GM12878 (cell line): ENCODE measurements around the gene FGFR2. TPM values are rescaled to one million over a fixed set of nuclear protein-coding genes. Genes with fewer than 3 reads are reported as not detected.

Experiments used
- ATAC-seq: fragments of 200-7000 bp; cut with Tn5 transposase; 3 replicates; pipeline ENCODE4 v1.9.1; 2020; ENCODE audit warnings: mild to moderate bottlenecking, moderate library complexity
- BruUV-seq: library from RNA; stranded (reverse); fragments of 400-500 nt; replicated peaks from 2 replicates; lab custom pipeline; 2021; lab: Mats Ljungman, UMichigan
- CTCF ChIA-PET: fragments of 300-600 bp; sonication (Branson Sonifier 250); formaldehyde crosslinking; extraction: SDS; loops from one replicate; lab custom pipeline; 2021; ENCODE audit warnings: inconsistent platforms; lab: Yijun Ruan, JAX
- POLR2A ChIA-PET: fragments of 350-600 bp; formaldehyde crosslinking; extraction: SDS; loops from one replicate; lab custom pipeline; 2021; ENCODE audit warnings: inconsistent platforms; lab: Charles Lee
- RAD21 ChIA-PET: fragments of 300-600 bp; sonication (Branson Sonifier 250); formaldehyde crosslinking; loops from one replicate; lab custom pipeline; 2023; ENCODE audit warnings: antibody characterized with exemption; ENCODE audit not compliant: unreplicated experiment; lab: Charles Lee
- SMC1A ChIA-PET: fragments of 300-600 bp; sonication (Branson Sonifier 250); formaldehyde crosslinking; loops from one replicate; lab custom pipeline; 2023; ENCODE audit not compliant: unreplicated experiment, uncharacterized antibody; lab: Charles Lee
- DNase-seq: peaks from one replicate; pipeline ENCODE4 v3.0.0-alpha.2; 2011; ENCODE audit warnings: low read depth, low spot score
- FAIRE-seq: peaks from 3 replicates; lab custom pipeline; 2011; peaks lifted over from hg19 to GRCh38; lab: Jason Lieb, UNC
- H2AFZ ChIP-seq: 2 replicates; pipeline ENCODE4 v1.6.0; 2011; ENCODE audit warnings: low read depth, low read length, control low read depth; ENCODE audit not compliant: control insufficient read depth
- H3K27ac ChIP-seq: 2 replicates; pipeline ENCODE4 v1.5.1; 2011; ENCODE audit warnings: control low read depth; ENCODE audit not compliant: control insufficient read depth, insufficient read depth
- H3K27me3 ChIP-seq, 2 experiments: replicated peaks in 1 of 2; 2 replicates each; pipeline versions ENCODE4 v1.6.0 to v1.6.1; 2011; ENCODE audit warnings: low read length in 1 of 2; ENCODE audit not compliant: control insufficient read depth in 2 of 2, insufficient read depth in 2 of 2
- H3K36me3 ChIP-seq, 2 experiments: 2 replicates each; pipeline ENCODE4 v1.5.1; 2011; ENCODE audit warnings: low read length in 1 of 2; ENCODE audit not compliant: control insufficient read depth in 2 of 2, insufficient read depth in 2 of 2
- H3K4me1 ChIP-seq: 2 replicates; pipeline ENCODE4 v1.6.1; 2011; ENCODE audit warnings: mild to moderate bottlenecking, low read length, moderate library complexity, mixed read lengths; ENCODE audit not compliant: control insufficient read depth, insufficient read depth
- H3K4me2 ChIP-seq: 2 replicates; pipeline ENCODE4 v1.6.0; 2011; ENCODE audit warnings: control low read depth; ENCODE audit not compliant: control insufficient read depth, insufficient read depth
- H3K4me3 ChIP-seq: fragments of 200-600 bp; sonication (generic); 2 replicates; pipeline ENCODE4 v1.5.1; 2016
- H3K79me2 ChIP-seq: 2 replicates; pipeline ENCODE4 v1.6.0; 2011; ENCODE audit warnings: low read length; ENCODE audit not compliant: control insufficient read depth, insufficient read depth
- H3K9ac ChIP-seq: 2 replicates; pipeline ENCODE4 v1.8.0; 2011; ENCODE audit warnings: low read length, control low read depth, mixed read lengths; ENCODE audit not compliant: control insufficient read depth, insufficient read depth
- H3K9me3 ChIP-seq: replicated peaks from 3 replicates; pipeline ENCODE4 v1.5.1; 2011; ENCODE audit warnings: mild to moderate bottlenecking, low read length; ENCODE audit not compliant: control insufficient read depth, insufficient read depth
- H4K20me1 ChIP-seq: 2 replicates; pipeline ENCODE4 v1.6.0; 2011; ENCODE audit not compliant: control insufficient read depth, insufficient read depth
- BRCA1 ChIP-seq: IDR thresholded peaks from 2 replicates; pipeline ENCODE4 v1.6.1; 2011; ENCODE audit warnings: low read depth, low read length, improper control_type of control experiment
- FOS ChIP-seq: IDR thresholded peaks from 3 replicates; pipeline ENCODE4 v1.6.1; 2011; ENCODE audit warnings: borderline replicate concordance; ENCODE audit not compliant: insufficient read length; ENCODE audit errors: extremely low read depth
- HDAC6 ChIP-seq: fragments of 200-600 bp; sonication (generic); IDR thresholded peaks from one replicate; pipeline ENCODE4 v1.8.0; 2017; ENCODE audit warnings: antibody characterized with exemption; ENCODE audit not compliant: unreplicated experiment
- LARP7 ChIP-seq: fragments of 450-650 bp; IDR thresholded peaks from 2 replicates; pipeline ENCODE4 v1.6.1; 2017; ENCODE audit warnings: mild to moderate bottlenecking
- RBBP5 ChIP-seq: fragments of 200-600 bp; sonication (generic); conservative IDR thresholded peaks from 2 replicates; pipeline ENCODE4 v1.6.1; 2016
- RCOR1 ChIP-seq: conservative IDR thresholded peaks from 2 replicates; pipeline ENCODE4 v1.6.1; 2012; ENCODE audit warnings: low read depth, low read length, improper control_type of control experiment
- SIX5 ChIP-seq: IDR thresholded peaks from 2 replicates; pipeline ENCODE4 v1.6.1; 2011; ENCODE audit warnings: mild to moderate bottlenecking, low read depth, low read length, moderate library complexity; ENCODE audit not compliant: severe bottlenecking
- SP1 ChIP-seq: IDR thresholded peaks from one replicate; pipeline ENCODE4 v1.6.1; 2011; ENCODE audit warnings: low read depth, low read length
- ZSCAN29 ChIP-seq: fragments of 450-650 bp; IDR thresholded peaks from 2 replicates; pipeline ENCODE4 v1.6.1; 2017; ENCODE audit warnings: mild to moderate bottlenecking, moderate library complexity
- WGBS: methylation state at CpG from one replicate; pipeline ENCODE4 v1.1.6; 2016; ENCODE audit warnings: low lambda C conversion rate; ENCODE audit not compliant: insufficient replicate concordance, insufficient coverage; ENCODE audit errors: missing lambda C conversion rate; 5-methylcytosine and 5-hydroxymethylcytosine counted together
- in situ Hi-C: fragments of 300-500 bp; cut with MboI; formaldehyde crosslinking; loops from 9 replicates; pipeline ENCODE4 v1.14.3; 2018; ENCODE audit warnings: mixed read lengths
- intact Hi-C: fragments of 100-400 bp; cut with micrococcal nuclease; formaldehyde crosslinking; loops from one replicate; pipeline ENCODE4 v1.14.2; 2022; ENCODE audit not compliant: unreplicated experiment
- polyA plus RNA-seq, 11 experiments: library from polyadenylated mRNA; depleted of rRNA in 4 of 11; unstranded in 6 of 11; stranded (reverse) in 5 of 11; fragments of >200 nt; fragmentation: Nextera tagmentation in 4 of 11; fragmentation: Illumina TruSeq in 1 of 11; extraction: Ambion mirVana in 4 of 11; extraction: Trizol in 1 of 11; gene quantifications; 1 replicate in 1 of 11; 2 replicates in 10 of 11; pipeline versions ENCODE4 v1.2.1 to v1.2.3, GENCODE V29; 2011 to 2016; ENCODE audit warnings: inconsistent platforms in 2 of 11, missing spikeins in 2 of 11, low read depth in 1 of 11
- total RNA-seq, 4 experiments: library from RNA; depleted of rRNA in 3 of 4; stranded (reverse); fragments of >200 nt in 3 of 4; fragmentation: Illumina TruSeq in 1 of 4; extraction: Trizol in 1 of 4; gene quantifications; 2 replicates each; pipeline versions ENCODE4 v1.2.1 to v1.2.3, GENCODE V29; 2013 to 2021
- TF ChIP-seq, protein P1 (sequence below): fragments of 150-350 bp; IDR thresholded peaks from 2 replicates; pipeline ENCODE4 v1.6.1; 2014; ENCODE audit warnings: mild to moderate bottlenecking, low read depth, low read length
- TF ChIP-seq, protein P2 (sequence below): fragments of 450-650 bp; IDR thresholded peaks from 2 replicates; pipeline ENCODE4 v1.6.1; 2018; ENCODE audit warnings: mild to moderate bottlenecking, low read depth, moderate library complexity; ENCODE audit not compliant: partially characterized antibody
- TF ChIP-seq, protein P3 (sequence below): fragments of 450-650 bp; IDR thresholded peaks from 2 replicates; pipeline ENCODE4 v1.6.1; 2017; ENCODE audit warnings: mild to moderate bottlenecking, low read depth, inconsistent platforms; ENCODE audit not compliant: poor library complexity, severe bottlenecking
- TF ChIP-seq, protein P4 (sequence below): IDR thresholded peaks from 2 replicates; pipeline ENCODE4 v1.6.1; 2011; ENCODE audit warnings: borderline replicate concordance, low read depth, mild to moderate bottlenecking, moderate library complexity, low read length; ENCODE audit not compliant: insufficient read depth, poor library complexity, severe bottlenecking

Gene FGFR2
- total and polyA plus RNA-seq, 10 of the 15 experiments (the other 5 are each of a cell fraction or from before 2014, with no cell fraction given): 0.04 to 0.15 TPM; not detected in 8

DNA sequence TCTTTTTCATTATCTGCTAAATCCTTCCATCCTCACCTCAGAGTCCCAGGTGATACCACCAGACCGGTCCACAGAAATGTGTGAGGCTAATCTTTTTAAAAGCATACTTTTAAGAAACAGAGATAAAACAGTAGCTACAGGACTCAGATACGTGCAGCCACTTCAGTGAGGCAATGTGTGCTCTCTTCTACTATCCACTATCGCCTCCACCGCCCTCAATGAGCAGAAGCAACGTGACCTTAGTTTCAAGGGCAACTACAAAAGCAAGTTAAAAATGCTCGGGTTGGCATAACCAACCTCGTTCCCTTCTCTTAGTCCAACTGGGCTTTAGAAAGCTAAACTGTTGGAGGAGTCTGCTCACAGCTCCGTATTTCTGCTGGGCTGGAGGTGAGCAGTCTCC is 4.2 kb downstream of the FGFR2 start:
- H3K9me3 ChIP-seq: no peaks in the 10 kb centered on the region
- H4K20me1 ChIP-seq: no peaks in the 10 kb centered on the region
- TF ChIP-seq, protein P1, sequence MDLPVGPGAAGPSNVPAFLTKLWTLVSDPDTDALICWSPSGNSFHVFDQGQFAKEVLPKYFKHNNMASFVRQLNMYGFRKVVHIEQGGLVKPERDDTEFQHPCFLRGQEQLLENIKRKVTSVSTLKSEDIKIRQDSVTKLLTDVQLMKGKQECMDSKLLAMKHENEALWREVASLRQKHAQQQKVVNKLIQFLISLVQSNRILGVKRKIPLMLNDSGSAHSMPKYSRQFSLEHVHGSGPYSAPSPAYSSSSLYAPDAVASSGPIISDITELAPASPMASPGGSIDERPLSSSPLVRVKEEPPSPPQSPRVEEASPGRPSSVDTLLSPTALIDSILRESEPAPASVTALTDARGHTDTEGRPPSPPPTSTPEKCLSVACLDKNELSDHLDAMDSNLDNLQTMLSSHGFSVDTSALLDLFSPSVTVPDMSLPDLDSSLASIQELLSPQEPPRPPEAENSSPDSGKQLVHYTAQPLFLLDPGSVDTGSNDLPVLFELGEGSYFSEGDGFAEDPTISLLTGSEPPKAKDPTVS: no peak
- TF ChIP-seq HDAC6 (no peak), BRCA1 (no peak), SP1 (no peak), SIX5 (no peak), RCOR1 (no peak), ZSCAN29 (no peak), RBBP5 (no peak), FOS (no peak), LARP7 (no peak)
- TF ChIP-seq, protein P2, sequence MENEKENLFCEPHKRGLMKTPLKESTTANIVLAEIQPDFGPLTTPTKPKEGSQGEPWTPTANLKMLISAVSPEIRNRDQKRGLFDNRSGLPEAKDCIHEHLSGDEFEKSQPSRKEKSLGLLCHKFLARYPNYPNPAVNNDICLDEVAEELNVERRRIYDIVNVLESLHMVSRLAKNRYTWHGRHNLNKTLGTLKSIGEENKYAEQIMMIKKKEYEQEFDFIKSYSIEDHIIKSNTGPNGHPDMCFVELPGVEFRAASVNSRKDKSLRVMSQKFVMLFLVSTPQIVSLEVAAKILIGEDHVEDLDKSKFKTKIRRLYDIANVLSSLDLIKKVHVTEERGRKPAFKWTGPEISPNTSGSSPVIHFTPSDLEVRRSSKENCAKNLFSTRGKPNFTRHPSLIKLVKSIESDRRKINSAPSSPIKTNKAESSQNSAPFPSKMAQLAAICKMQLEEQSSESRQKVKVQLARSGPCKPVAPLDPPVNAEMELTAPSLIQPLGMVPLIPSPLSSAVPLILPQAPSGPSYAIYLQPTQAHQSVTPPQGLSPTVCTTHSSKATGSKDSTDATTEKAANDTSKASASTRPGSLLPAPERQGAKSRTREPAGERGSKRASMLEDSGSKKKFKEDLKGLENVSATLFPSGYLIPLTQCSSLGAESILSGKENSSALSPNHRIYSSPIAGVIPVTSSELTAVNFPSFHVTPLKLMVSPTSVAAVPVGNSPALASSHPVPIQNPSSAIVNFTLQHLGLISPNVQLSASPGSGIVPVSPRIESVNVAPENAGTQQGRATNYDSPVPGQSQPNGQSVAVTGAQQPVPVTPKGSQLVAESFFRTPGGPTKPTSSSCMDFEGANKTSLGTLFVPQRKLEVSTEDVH: no peak
- TF ChIP-seq, protein P3, sequence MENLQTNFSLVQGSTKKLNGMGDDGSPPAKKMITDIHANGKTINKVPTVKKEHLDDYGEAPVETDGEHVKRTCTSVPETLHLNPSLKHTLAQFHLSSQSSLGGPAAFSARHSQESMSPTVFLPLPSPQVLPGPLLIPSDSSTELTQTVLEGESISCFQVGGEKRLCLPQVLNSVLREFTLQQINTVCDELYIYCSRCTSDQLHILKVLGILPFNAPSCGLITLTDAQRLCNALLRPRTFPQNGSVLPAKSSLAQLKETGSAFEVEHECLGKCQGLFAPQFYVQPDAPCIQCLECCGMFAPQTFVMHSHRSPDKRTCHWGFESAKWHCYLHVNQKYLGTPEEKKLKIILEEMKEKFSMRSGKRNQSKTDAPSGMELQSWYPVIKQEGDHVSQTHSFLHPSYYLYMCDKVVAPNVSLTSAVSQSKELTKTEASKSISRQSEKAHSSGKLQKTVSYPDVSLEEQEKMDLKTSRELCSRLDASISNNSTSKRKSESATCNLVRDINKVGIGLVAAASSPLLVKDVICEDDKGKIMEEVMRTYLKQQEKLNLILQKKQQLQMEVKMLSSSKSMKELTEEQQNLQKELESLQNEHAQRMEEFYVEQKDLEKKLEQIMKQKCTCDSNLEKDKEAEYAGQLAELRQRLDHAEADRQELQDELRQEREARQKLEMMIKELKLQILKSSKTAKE: no peak
- TF ChIP-seq, protein P4, sequence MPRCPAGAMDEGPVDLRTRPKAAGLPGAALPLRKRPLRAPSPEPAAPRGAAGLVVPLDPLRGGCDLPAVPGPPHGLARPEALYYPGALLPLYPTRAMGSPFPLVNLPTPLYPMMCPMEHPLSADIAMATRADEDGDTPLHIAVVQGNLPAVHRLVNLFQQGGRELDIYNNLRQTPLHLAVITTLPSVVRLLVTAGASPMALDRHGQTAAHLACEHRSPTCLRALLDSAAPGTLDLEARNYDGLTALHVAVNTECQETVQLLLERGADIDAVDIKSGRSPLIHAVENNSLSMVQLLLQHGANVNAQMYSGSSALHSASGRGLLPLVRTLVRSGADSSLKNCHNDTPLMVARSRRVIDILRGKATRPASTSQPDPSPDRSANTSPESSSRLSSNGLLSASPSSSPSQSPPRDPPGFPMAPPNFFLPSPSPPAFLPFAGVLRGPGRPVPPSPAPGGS: no peak
- H2AFZ ChIP-seq: no peak overlapping the region
- no peak for DNase-seq
- FAIRE-seq: no peak
- peaks cover 7 to 9% of the 10 kb centered on the region in 2 experiments; a peak in 3 of 4 replicates for H3K27me3 ChIP-seq
- CTCF ChIA-PET: no interaction called here
- H3K36me3 ChIP-seq: no peaks in the 10 kb centered on the region
- RAD21 ChIA-PET: no interaction called here
- no peaks in the 10 kb centered on the region for H3K4me1 ChIP-seq
- ATAC-seq: no peak
- in situ Hi-C loops: no loop called here
- intact Hi-C loops: no loop called here
- BruUV-seq: no TSS peak
- POLR2A ChIA-PET: no interaction called here
- no peak overlapping the region for H3K4me2 ChIP-seq
- 31% methylated on average over 8 of the region's 8 CpGs for WGBS
- no peak overlapping the region for H3K4me3 ChIP-seq
- SMC1A ChIA-PET: no interaction called here
- H3K27ac ChIP-seq: no peak overlapping the region
- H3K79me2 ChIP-seq: no peaks in the 10 kb centered on the region
- H3K9ac ChIP-seq: no peak overlapping the region
